K562 (cell line): ENCODE data around the gene TINAGL1. TPM values are rescaled to one million over a fixed set of nuclear protein-coding genes. Genes with fewer than 3 reads are reported as not detected.

Experiments
- CBFA2T2 ChIP-seq: fragments of 450-650 bp; conservative IDR thresholded peaks from 2 replicates; pipeline ENCODE4 v1.6.1; 2017; ENCODE audit warnings: mild to moderate bottlenecking
- CBFA2T3 ChIP-seq: fragments of 450-650 bp; IDR thresholded peaks from 2 replicates; pipeline ENCODE4 v1.6.1; 2017
- CEBPB ChIP-seq: fragments of 450-650 bp; IDR thresholded peaks from 2 replicates; pipeline ENCODE4 v1.6.1; 2016; ENCODE audit warnings: missing genetic modification characterization, missing compliant biosample characterization
- CREM ChIP-seq: IDR thresholded peaks from 2 replicates; pipeline ENCODE4 v1.6.1; 2014; ENCODE audit warnings: antibody characterized with exemption, low read depth
- EGR1 ChIP-seq: fragments of 450-650 bp; conservative IDR thresholded peaks from 2 replicates; pipeline ENCODE4 v1.6.1; 2017; ENCODE audit warnings: mild to moderate bottlenecking
- HDAC2 ChIP-seq: fragments of 450-650 bp; IDR thresholded peaks from 2 replicates; pipeline ENCODE4 v1.6.1; 2016; ENCODE audit warnings: mild to moderate bottlenecking
- HDAC6 ChIP-seq: IDR thresholded peaks from 2 replicates; pipeline ENCODE4 v1.6.1; 2012; ENCODE audit warnings: low read depth, mild to moderate bottlenecking, control low read depth, inconsistent platforms, low read length, moderate library complexity
- HMG20B ChIP-seq: fragments of 250-450 bp; sonication (Bioruptor Pico); IDR thresholded peaks from 2 replicates; pipeline ENCODE4 v1.5.0; 2021; ENCODE audit warnings: mild to moderate bottlenecking
- LEF1 ChIP-seq: fragments of 450-650 bp; IDR thresholded peaks from 2 replicates; pipeline ENCODE4 v1.6.1; 2016; ENCODE audit warnings: mild to moderate bottlenecking
- NFATC3 ChIP-seq: fragments of 450-650 bp; IDR thresholded peaks from 2 replicates; pipeline ENCODE4 v1.6.1; 2017; ENCODE audit warnings: mild to moderate bottlenecking
- NFE2 ChIP-seq: IDR thresholded peaks from 2 replicates; pipeline ENCODE4 v1.6.1; 2014; ENCODE audit warnings: antibody characterized with exemption, low read depth
- OTX1 ChIP-seq: fragments of 450-650 bp; formaldehyde crosslinking; IDR thresholded peaks from 2 replicates; pipeline ENCODE4 v1.4.0; 2022; ENCODE audit warnings: mild to moderate bottlenecking
- RCOR1 ChIP-seq, 2 experiments: IDR thresholded peaks; 2 replicates each; pipeline ENCODE4 v1.6.1; 2012; ENCODE audit warnings: low read depth in 2 of 2, low read length in 2 of 2, borderline replicate concordance in 1 of 2, improper control_type of control experiment in 1 of 2
- TGIF2 ChIP-seq: sonication (generic); formaldehyde crosslinking; IDR thresholded peaks from 2 replicates; pipeline ENCODE4 v1.8.1; 2022; ENCODE audit warnings: mild to moderate bottlenecking, missing genetic modification reagents, moderate library complexity
- ZBED1 ChIP-seq: IDR thresholded peaks from 2 replicates; pipeline ENCODE4 v1.6.1; 2014
- ZNF175 ChIP-seq: fragments of 200-800 bp; sonication (Bioruptor generic); IDR thresholded peaks from 2 replicates; pipeline ENCODE4 v1.6.1; 2016; ENCODE audit warnings: low read depth, mild to moderate bottlenecking, missing genetic modification characterization, missing compliant biosample characterization
- ZNF583 ChIP-seq: fragments of 250-450 bp; sonication (Bioruptor Pico); IDR thresholded peaks from 2 replicates; pipeline ENCODE4 v1.4.0; 2020
- ZNF830 ChIP-seq: fragments of 250-450 bp; sonication (Bioruptor Pico); IDR thresholded peaks from 2 replicates; pipeline ENCODE4 v1.5.0; 2021; ENCODE audit warnings: mild to moderate bottlenecking
- polyA plus RNA-seq, 8 experiments: library from polyadenylated mRNA; depleted of rRNA in 4 of 8; stranded (reverse) in 5 of 8; unstranded in 3 of 8; fragments of >200 nt; fragmentation: Nextera tagmentation in 2 of 8; fragmentation: Illumina TruSeq in 1 of 8; extraction: Ambion mirVana in 2 of 8; extraction: Trizol in 1 of 8; gene quantifications; 2 replicates each; pipeline versions ENCODE4 v1.2.1 to v1.2.3, GENCODE V29; 2011 to 2014; ENCODE audit warnings: inconsistent platforms in 1 of 8, missing spikeins in 1 of 8
- total RNA-seq, 7 experiments: library from RNA; depleted of rRNA in 6 of 7; stranded (reverse); fragments of >200 nt in 6 of 7; fragmentation: Illumina TruSeq in 2 of 7; extraction: Trizol in 2 of 7; gene quantifications; 2 replicates each; pipeline versions ENCODE4 v1.2.1 to v1.2.3, GENCODE V29; 2011 to 2021; ENCODE audit warnings: low replicate concordance in 1 of 7
- TF ChIP-seq, protein P1 (sequence below): sonication (generic); formaldehyde crosslinking; IDR thresholded peaks from 2 replicates; pipeline ENCODE4 v1.8.0; 2022; ENCODE audit warnings: mild to moderate bottlenecking, low read depth, missing genetic modification reagents
- TF ChIP-seq, protein P2 (sequence below), 2 experiments: fragments of 450-650 bp in 1 of 2; sonication (generic) in 1 of 2; formaldehyde crosslinking in 1 of 2; IDR thresholded peaks in 1 of 2; conservative IDR thresholded peaks in 1 of 2; 2 replicates each; pipeline versions ENCODE4 v1.6.1 to v1.8.1; 2016 to 2023; ENCODE audit warnings: mild to moderate bottlenecking in 2 of 2, moderate library complexity in 2 of 2, inconsistent platforms in 1 of 2, missing genetic modification reagents in 1 of 2
- TF ChIP-seq, protein P3 (sequence below), 2 experiments: fragments of 450-650 bp in 1 of 2; IDR thresholded peaks; 2 replicates each; pipeline ENCODE4 v1.6.1; 2011 to 2017; ENCODE audit warnings: low read depth in 2 of 2, antibody characterized with exemption in 1 of 2, borderline replicate concordance in 1 of 2, low read length in 1 of 2, mild to moderate bottlenecking in 1 of 2, mixed read lengths in 1 of 2; ENCODE audit not compliant: control insufficient read depth in 1 of 2

Gene TINAGL1
- total and polyA plus RNA-seq, 9 of the 15 experiments (the other 6 are each of a cell fraction or from before 2014, with no cell fraction given): 0.04 to 1.2 (median 0.07) TPM; not detected in 4

DNA sequence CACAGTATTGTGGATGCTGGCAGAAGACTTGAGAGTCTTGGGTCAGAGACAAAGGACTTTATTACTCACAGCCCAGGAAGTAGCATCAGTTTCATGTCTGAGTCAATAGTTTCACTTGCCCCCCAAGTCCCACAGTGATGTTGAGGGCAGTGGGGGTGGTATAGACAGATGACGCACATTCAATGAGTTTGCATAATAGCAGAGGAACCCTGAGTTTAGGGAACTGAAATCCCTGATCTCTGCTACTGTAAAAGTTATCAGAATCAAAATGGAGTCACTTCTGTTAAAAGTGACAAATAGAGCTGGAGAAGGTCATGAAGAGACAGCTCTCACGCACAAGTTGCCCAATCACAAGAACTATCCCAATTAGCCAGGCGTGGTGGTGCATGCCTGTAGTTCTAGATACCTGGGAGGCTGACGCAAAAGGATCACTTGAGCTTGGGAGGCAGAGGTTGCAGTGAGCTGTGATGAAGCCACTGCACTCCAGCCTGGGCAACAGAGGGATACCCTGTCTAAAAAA is 29.7 kb downstream of the TINAGL1 start (continued):
- TF ChIP-seq ZNF830 (CRISPR knock-in tag): no peak
- no peak for TF ChIP-seq OTX1
- TF ChIP-seq HDAC6: no peak
- no peak for TF ChIP-seq HMG20B
- no peak for TF ChIP-seq NFATC3
- TF ChIP-seq, protein P1, sequence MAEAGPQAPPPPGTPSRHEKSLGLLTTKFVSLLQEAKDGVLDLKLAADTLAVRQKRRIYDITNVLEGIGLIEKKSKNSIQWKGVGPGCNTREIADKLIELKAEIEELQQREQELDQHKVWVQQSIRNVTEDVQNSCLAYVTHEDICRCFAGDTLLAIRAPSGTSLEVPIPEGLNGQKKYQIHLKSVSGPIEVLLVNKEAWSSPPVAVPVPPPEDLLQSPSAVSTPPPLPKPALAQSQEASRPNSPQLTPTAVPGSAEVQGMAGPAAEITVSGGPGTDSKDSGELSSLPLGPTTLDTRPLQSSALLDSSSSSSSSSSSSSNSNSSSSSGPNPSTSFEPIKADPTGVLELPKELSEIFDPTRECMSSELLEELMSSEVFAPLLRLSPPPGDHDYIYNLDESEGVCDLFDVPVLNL (CRISPR knock-in tag): no peak
- TF ChIP-seq, protein P2, sequence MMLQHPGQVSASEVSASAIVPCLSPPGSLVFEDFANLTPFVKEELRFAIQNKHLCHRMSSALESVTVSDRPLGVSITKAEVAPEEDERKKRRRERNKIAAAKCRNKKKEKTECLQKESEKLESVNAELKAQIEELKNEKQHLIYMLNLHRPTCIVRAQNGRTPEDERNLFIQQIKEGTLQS (IDR thresholded peaks at IDR 0.05): peak; percentile 63
- TF ChIP-seq, protein P2 (CRISPR knock-in tag; conservative IDR thresholded peaks at IDR 0.05): no peak
- TF ChIP-seq, protein P3, sequence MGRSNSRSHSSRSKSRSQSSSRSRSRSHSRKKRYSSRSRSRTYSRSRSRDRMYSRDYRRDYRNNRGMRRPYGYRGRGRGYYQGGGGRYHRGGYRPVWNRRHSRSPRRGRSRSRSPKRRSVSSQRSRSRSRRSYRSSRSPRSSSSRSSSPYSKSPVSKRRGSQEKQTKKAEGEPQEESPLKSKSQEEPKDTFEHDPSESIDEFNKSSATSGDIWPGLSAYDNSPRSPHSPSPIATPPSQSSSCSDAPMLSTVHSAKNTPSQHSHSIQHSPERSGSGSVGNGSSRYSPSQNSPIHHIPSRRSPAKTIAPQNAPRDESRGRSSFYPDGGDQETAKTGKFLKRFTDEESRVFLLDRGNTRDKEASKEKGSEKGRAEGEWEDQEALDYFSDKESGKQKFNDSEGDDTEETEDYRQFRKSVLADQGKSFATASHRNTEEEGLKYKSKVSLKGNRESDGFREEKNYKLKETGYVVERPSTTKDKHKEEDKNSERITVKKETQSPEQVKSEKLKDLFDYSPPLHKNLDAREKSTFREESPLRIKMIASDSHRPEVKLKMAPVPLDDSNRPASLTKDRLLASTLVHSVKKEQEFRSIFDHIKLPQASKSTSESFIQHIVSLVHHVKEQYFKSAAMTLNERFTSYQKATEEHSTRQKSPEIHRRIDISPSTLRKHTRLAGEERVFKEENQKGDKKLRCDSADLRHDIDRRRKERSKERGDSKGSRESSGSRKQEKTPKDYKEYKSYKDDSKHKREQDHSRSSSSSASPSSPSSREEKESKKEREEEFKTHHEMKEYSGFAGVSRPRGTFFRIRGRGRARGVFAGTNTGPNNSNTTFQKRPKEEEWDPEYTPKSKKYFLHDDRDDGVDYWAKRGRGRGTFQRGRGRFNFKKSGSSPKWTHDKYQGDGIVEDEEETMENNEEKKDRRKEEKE (IDR thresholded peaks at IDR 0.05; ENCODE audit: borderline replicate concordance in 1 of 2, control insufficient read depth in 1 of 2, low read depth in 2 of 2, low read length in 1 of 2): no peak
- no peak for TF ChIP-seq LEF1
- no peak for TF ChIP-seq TGIF2 (CRISPR knock-in tag)
- TF ChIP-seq CBFA2T2: peak; percentile 27; the same call in 1 of the 2 replicates
- peak; percentile 56 for TF ChIP-seq EGR1
- TF ChIP-seq RCOR1 (IDR thresholded peaks at IDR 0.05; ENCODE audit: borderline replicate concordance in 1 of 2, low read depth in 2 of 2, low read length in 2 of 2): no peak
- peak; percentile 54; the same call in 1 of the 2 replicates for TF ChIP-seq NFE2
- no peak for TF ChIP-seq HDAC2
- TF ChIP-seq ZNF583: no peak
- 0 out of 2 replicates have a peak, but pooled peaks have one; percentile 35 for TF ChIP-seq ZNF175 (CRISPR knock-in tag)
- peak; percentile 39 for TF ChIP-seq CBFA2T3
- TF ChIP-seq ZBED1: no peak
- TF ChIP-seq CEBPB (tag): 0 out of 2 replicates have a peak, but pooled peaks have one; percentile 10
- TF ChIP-seq CREM: peak; percentile 55
